ENCODE data around the gene C1orf94.

C1orf94 gene

GRCh38 chr1:34164771-34165391 is 11.8 kb upstream of the C1orf94 start, which contains the start of gene CSMD2:
TSS of gene CSMD2 (minus strand) at chr1:34165230. CDS start at chr1:34165097, 133 bp downstream.
- H3K4me1 ChIP-seq (ENCODE audit: low read length): no peaks in the 10 kb centered on the region
- TF ChIP-seq CTCF (IDR thresholded peaks at IDR 0.05; ENCODE audit: low read depth, low read length) (no peak), EZH2phosphoT487 (IDR thresholded peaks at IDR 0.05; ENCODE audit: low read depth) (no peak)
- no peak within 1 kb of the TSS for H3K4me2 ChIP-seq (ENCODE audit: low read length)
- H3K4me3 ChIP-seq (ENCODE audit: low read length): no peak within 1 kb of the TSS
- H3K27me3 ChIP-seq (ENCODE audit: low read depth, low read length): 0 out of 2 replicates have a peak, but pooled peaks cover 7% of the 10 kb centered on the region
- no peaks in the 10 kb centered on the region for H3K36me3 ChIP-seq (replicated peaks; ENCODE audit: low read depth, low read length)
- no peaks in the 10 kb centered on the region for H4K20me1 ChIP-seq (ENCODE audit: insufficient read depth, low read length)
- no peaks in the 10 kb centered on the region for H3K79me2 ChIP-seq (ENCODE audit: low read length)
- no peak within 1 kb of the TSS for H3K27ac ChIP-seq (ENCODE audit: low read length)
- no peak within 1 kb of the TSS for H3K9ac ChIP-seq (ENCODE audit: low read length)
- H3K9me3 ChIP-seq (ENCODE audit: insufficient read depth, low read length): no peaks in the 10 kb centered on the region
- H2AFZ ChIP-seq (ENCODE audit: low read depth, low read length): no peak within 1 kb of the TSS

- H3K4me1 ChIP-seq (ENCODE audit: low read length): no peaks in the 10 kb centered on the region
- H2AFZ ChIP-seq (ENCODE audit: low read depth, low read length): no peak overlapping the region
- no peaks in the 10 kb centered on the region for H4K20me1 ChIP-seq (ENCODE audit: insufficient read depth, low read length)
- no peak overlapping the region for H3K4me3 ChIP-seq (ENCODE audit: low read length)
- H3K79me2 ChIP-seq (ENCODE audit: low read length): no peaks in the 10 kb centered on the region
- no peak for TF ChIP-seq CTCF (IDR thresholded peaks at IDR 0.05; ENCODE audit: low read depth, low read length)
- no peak for TF ChIP-seq EZH2phosphoT487 (IDR thresholded peaks at IDR 0.05; ENCODE audit: low read depth)
- H3K9me3 ChIP-seq (ENCODE audit: insufficient read depth, low read length): no peaks in the 10 kb centered on the region
- no peak overlapping the region for H3K4me2 ChIP-seq (ENCODE audit: low read length)
- no peak overlapping the region for H3K9ac ChIP-seq (ENCODE audit: low read length)
- no peak overlapping the region for H3K27ac ChIP-seq (ENCODE audit: low read length)
- 0 out of 2 replicates have a peak, but pooled peaks cover 7% of the 10 kb centered on the region for H3K27me3 ChIP-seq (ENCODE audit: low read depth, low read length)
- no peaks in the 10 kb centered on the region for H3K36me3 ChIP-seq (replicated peaks; ENCODE audit: low read depth, low read length)
These were observed 11.2 kb upstream of the C1orf94 start for GRCh38 chr1:34165422-34165921.

- TF ChIP-seq EZH2phosphoT487 (IDR thresholded peaks at IDR 0.05; ENCODE audit: low read depth) (no peak), CTCF (IDR thresholded peaks at IDR 0.05; ENCODE audit: low read depth, low read length) (no peak)
- Histone ChIP-seq H3K4me1 (ENCODE audit: low read length) (no peaks in the 10 kb centered on the region), H3K27ac (ENCODE audit: low read length) (no peak overlapping the region), H3K79me2 (ENCODE audit: low read length) (no peaks in the 10 kb centered on the region), H3K27me3 (ENCODE audit: low read depth, low read length) (0 out of 2 replicates have a peak, but pooled peaks cover 4% of the 10 kb centered on the region), H3K9ac (ENCODE audit: low read length) (no peak overlapping the region), H4K20me1 (ENCODE audit: insufficient read depth, low read length) (no peaks in the 10 kb centered on the region), H3K9me3 (ENCODE audit: insufficient read depth, low read length) (no peaks in the 10 kb centered on the region), H3K36me3 (replicated peaks; ENCODE audit: low read depth, low read length) (no peaks in the 10 kb centered on the region), H2AFZ (ENCODE audit: low read depth, low read length) (no peak overlapping the region), H3K4me2 (ENCODE audit: low read length) (no peak overlapping the region), H3K4me3 (ENCODE audit: low read length) (no peak overlapping the region)
These were observed 10.5 kb upstream of the C1orf94 start for GRCh38 chr1:34166191-34166624.

GRCh38 chr1:34166625-34167361 is 9.9 kb upstream of the C1orf94 start:
- Histone ChIP-seq H3K4me2 (ENCODE audit: low read length) (no peak overlapping the region), H3K4me1 (ENCODE audit: low read length) (no peaks in the 10 kb centered on the region), H3K79me2 (ENCODE audit: low read length) (no peaks in the 10 kb centered on the region), H3K4me3 (ENCODE audit: low read length) (no peak overlapping the region), H3K27me3 (ENCODE audit: low read depth, low read length) (no peaks in the 10 kb centered on the region), H3K9me3 (ENCODE audit: insufficient read depth, low read length) (no peaks in the 10 kb centered on the region), H3K27ac (ENCODE audit: low read length) (no peak overlapping the region), H3K36me3 (replicated peaks; ENCODE audit: low read depth, low read length) (no peaks in the 10 kb centered on the region), H2AFZ (ENCODE audit: low read depth, low read length) (no peak overlapping the region), H4K20me1 (ENCODE audit: insufficient read depth, low read length) (no peaks in the 10 kb centered on the region), H3K9ac (ENCODE audit: low read length) (no peak overlapping the region)
- no peak for TF ChIP-seq CTCF (IDR thresholded peaks at IDR 0.05; ENCODE audit: low read depth, low read length)
- TF ChIP-seq EZH2phosphoT487 (IDR thresholded peaks at IDR 0.05; ENCODE audit: low read depth): no peak

Measured in OCI-LY3 (cell line).